GM12878 (cell line): ENCODE results near the gene HTRA3. TPM values are rescaled to one million over a fixed set of nuclear protein-coding genes. Genes with fewer than 3 reads are reported as not detected.

Source experiments
- ATAC-seq: fragments of 200-7000 bp; cut with Tn5 transposase; 3 replicates; pipeline ENCODE4 v1.9.1; 2020; ENCODE audit warnings: mild to moderate bottlenecking, moderate library complexity
- BruUV-seq: library from RNA; stranded (reverse); fragments of 400-500 nt; replicated peaks from 2 replicates; lab custom pipeline; 2021; lab: Mats Ljungman, UMichigan
- CTCF ChIA-PET: fragments of 300-600 bp; sonication (Branson Sonifier 250); formaldehyde crosslinking; extraction: SDS; loops from one replicate; lab custom pipeline; 2021; ENCODE audit warnings: inconsistent platforms; lab: Yijun Ruan, JAX
- POLR2A ChIA-PET: fragments of 350-600 bp; formaldehyde crosslinking; extraction: SDS; loops from one replicate; lab custom pipeline; 2021; ENCODE audit warnings: inconsistent platforms; lab: Charles Lee
- RAD21 ChIA-PET: fragments of 300-600 bp; sonication (Branson Sonifier 250); formaldehyde crosslinking; loops from one replicate; lab custom pipeline; 2023; ENCODE audit warnings: antibody characterized with exemption; ENCODE audit not compliant: unreplicated experiment; lab: Charles Lee
- SMC1A ChIA-PET: fragments of 300-600 bp; sonication (Branson Sonifier 250); formaldehyde crosslinking; loops from one replicate; lab custom pipeline; 2023; ENCODE audit not compliant: unreplicated experiment, uncharacterized antibody; lab: Charles Lee
- DNase-seq: peaks from one replicate; pipeline ENCODE4 v3.0.0-alpha.2; 2011; ENCODE audit warnings: low read depth, low spot score
- FAIRE-seq: peaks from 3 replicates; lab custom pipeline; 2011; peaks lifted over from hg19 to GRCh38; lab: Jason Lieb, UNC
- H2AFZ ChIP-seq: 2 replicates; pipeline ENCODE4 v1.6.0; 2011; ENCODE audit warnings: low read depth, low read length, control low read depth; ENCODE audit not compliant: control insufficient read depth
- H3K27ac ChIP-seq: 2 replicates; pipeline ENCODE4 v1.5.1; 2011; ENCODE audit warnings: control low read depth; ENCODE audit not compliant: control insufficient read depth, insufficient read depth
- H3K27me3 ChIP-seq, 2 experiments: replicated peaks in 1 of 2; 2 replicates each; pipeline versions ENCODE4 v1.6.0 to v1.6.1; 2011; ENCODE audit warnings: low read length in 1 of 2; ENCODE audit not compliant: control insufficient read depth in 2 of 2, insufficient read depth in 2 of 2
- H3K36me3 ChIP-seq, 2 experiments: 2 replicates each; pipeline ENCODE4 v1.5.1; 2011; ENCODE audit warnings: low read length in 1 of 2; ENCODE audit not compliant: control insufficient read depth in 2 of 2, insufficient read depth in 2 of 2
- H3K4me1 ChIP-seq: 2 replicates; pipeline ENCODE4 v1.6.1; 2011; ENCODE audit warnings: mild to moderate bottlenecking, low read length, moderate library complexity, mixed read lengths; ENCODE audit not compliant: control insufficient read depth, insufficient read depth
- H3K4me2 ChIP-seq: 2 replicates; pipeline ENCODE4 v1.6.0; 2011; ENCODE audit warnings: control low read depth; ENCODE audit not compliant: control insufficient read depth, insufficient read depth
- H3K4me3 ChIP-seq: fragments of 200-600 bp; sonication (generic); 2 replicates; pipeline ENCODE4 v1.5.1; 2016
- H3K79me2 ChIP-seq: 2 replicates; pipeline ENCODE4 v1.6.0; 2011; ENCODE audit warnings: low read length; ENCODE audit not compliant: control insufficient read depth, insufficient read depth
- H3K9ac ChIP-seq: 2 replicates; pipeline ENCODE4 v1.8.0; 2011; ENCODE audit warnings: low read length, control low read depth, mixed read lengths; ENCODE audit not compliant: control insufficient read depth, insufficient read depth
- H3K9me3 ChIP-seq: replicated peaks from 3 replicates; pipeline ENCODE4 v1.5.1; 2011; ENCODE audit warnings: mild to moderate bottlenecking, low read length; ENCODE audit not compliant: control insufficient read depth, insufficient read depth
- H4K20me1 ChIP-seq: 2 replicates; pipeline ENCODE4 v1.6.0; 2011; ENCODE audit not compliant: control insufficient read depth, insufficient read depth
- BMI1 ChIP-seq: fragments of 450-650 bp; IDR thresholded peaks from 2 replicates; pipeline ENCODE4 v1.6.1; 2016; ENCODE audit warnings: mild to moderate bottlenecking, moderate library complexity, borderline replicate concordance
- IRF3 ChIP-seq: fragments of 450-650 bp; IDR thresholded peaks from 2 replicates; pipeline ENCODE4 v1.6.1; 2014; ENCODE audit warnings: mild to moderate bottlenecking
- JUND ChIP-seq: IDR thresholded peaks from 2 replicates; pipeline ENCODE4 v1.6.1; 2012; ENCODE audit warnings: low read depth, mild to moderate bottlenecking, low read length, improper control_type of control experiment, moderate library complexity
- NFYB ChIP-seq: IDR thresholded peaks from 2 replicates; pipeline ENCODE4 v1.6.1; 2011; ENCODE audit warnings: low read depth, mild to moderate bottlenecking, low read length, improper control_type of control experiment, moderate library complexity; ENCODE audit not compliant: insufficient read depth
- PKNOX1 ChIP-seq: fragments of 450-650 bp; IDR thresholded peaks from 2 replicates; pipeline ENCODE4 v1.6.1; 2016; ENCODE audit warnings: mild to moderate bottlenecking
- RBBP5 ChIP-seq: fragments of 200-600 bp; sonication (generic); conservative IDR thresholded peaks from 2 replicates; pipeline ENCODE4 v1.6.1; 2016
- RCOR1 ChIP-seq: conservative IDR thresholded peaks from 2 replicates; pipeline ENCODE4 v1.6.1; 2012; ENCODE audit warnings: low read depth, low read length, improper control_type of control experiment
- SMAD1 ChIP-seq: fragments of 450-650 bp; IDR thresholded peaks from 2 replicates; pipeline ENCODE4 v1.6.1; 2018; ENCODE audit warnings: mild to moderate bottlenecking, low read depth; ENCODE audit not compliant: partially characterized antibody
- TCF12 ChIP-seq: IDR thresholded peaks from 2 replicates; pipeline ENCODE4 v1.6.1; 2011; ENCODE audit warnings: low read depth, mild to moderate bottlenecking, low read length
- whole genome bisulfite sequencing: methylation state at CpG from one replicate; pipeline ENCODE4 v1.1.6; 2016; ENCODE audit warnings: low lambda C conversion rate; ENCODE audit not compliant: insufficient replicate concordance, insufficient coverage; ENCODE audit errors: missing lambda C conversion rate; 5-methylcytosine and 5-hydroxymethylcytosine counted together
- in situ Hi-C: fragments of 300-500 bp; cut with MboI; formaldehyde crosslinking; loops from 9 replicates; pipeline ENCODE4 v1.14.3; 2018; ENCODE audit warnings: mixed read lengths
- intact Hi-C: fragments of 100-400 bp; cut with micrococcal nuclease; formaldehyde crosslinking; loops from one replicate; pipeline ENCODE4 v1.14.2; 2022; ENCODE audit not compliant: unreplicated experiment
- polyA plus RNA-seq, 11 experiments: library from polyadenylated mRNA; depleted of rRNA in 4 of 11; unstranded in 6 of 11; stranded (reverse) in 5 of 11; fragments of >200 nt; fragmentation: Nextera tagmentation in 4 of 11; fragmentation: Illumina TruSeq in 1 of 11; extraction: Ambion mirVana in 4 of 11; extraction: Trizol in 1 of 11; gene quantifications; 1 replicate in 1 of 11; 2 replicates in 10 of 11; pipeline versions ENCODE4 v1.2.1 to v1.2.3, GENCODE V29; 2011 to 2016; ENCODE audit warnings: inconsistent platforms in 2 of 11, missing spikeins in 2 of 11, low read depth in 1 of 11
- total RNA-seq, 4 experiments: library from RNA; depleted of rRNA in 3 of 4; stranded (reverse); fragments of >200 nt in 3 of 4; fragmentation: Illumina TruSeq in 1 of 4; extraction: Trizol in 1 of 4; gene quantifications; 2 replicates each; pipeline versions ENCODE4 v1.2.1 to v1.2.3, GENCODE V29; 2013 to 2021

The HTRA3 gene
- total and polyA plus RNA-seq, 10 of the 15 experiments (the other 5 are each of a cell fraction or from before 2014, with no cell fraction given), result 0.04 to 1.2 (median 0.08) TPM; not detected in 7

- in situ Hi-C loops, result no loop called here
- ATAC-seq (no peak), FAIRE-seq (no peak), DNase-seq (no peak)
- ChIA-PET POLR2A (no interaction called here), RAD21 (interaction anchor here (1.9 kb wide), 1 partner anchor 60 kb away, joined by 5 read pairs; no protein-coding TSS in a partner anchor), CTCF (interaction anchor here (1.0 to 2.9 kb wide), 2 partner anchors 35 to 60 kb away, joined by 4 to 16 read pairs; no protein-coding TSS in a partner anchor), SMC1A (interaction anchor here (1.3 to 1.4 kb wide), 2 partner anchors 11 to 60 kb away, joined by 3 to 4 read pairs; no protein-coding TSS in a partner anchor)
- Histone ChIP-seq H2AFZ (no peak overlapping the region), H3K27ac (no peak overlapping the region), H3K9me3 (no peaks in the 10 kb centered on the region), H3K4me1 (peaks cover 3% of the 10 kb centered on the region), H3K36me3 (peaks cover 9 to 24% of the 10 kb centered on the region in 2 experiments), H3K4me3 (no peak overlapping the region), H4K20me1 (no peaks in the 10 kb centered on the region), H3K27me3 (no peaks in the 10 kb centered on the region), H3K4me2 (no peak overlapping the region), H3K79me2 (no peaks in the 10 kb centered on the region; the same call in 1 of the 2 replicates), H3K9ac (no peak overlapping the region)
- BruUV-seq, result no TSS peak
- intact Hi-C loops, result no loop called here
- WGBS, result 82% methylated on average over 22 of the region's 24 CpGs
- TF ChIP-seq IRF3, result no peak
- TF ChIP-seq BMI1, result no peak
- TF ChIP-seq JUND, result no peak
- TF ChIP-seq PKNOX1, result no peak
- no peak for TF ChIP-seq RCOR1
- no peak for TF ChIP-seq RBBP5
- TF ChIP-seq SMAD1, result no peak
- TF ChIP-seq NFYB, result no peak
- no peak for TF ChIP-seq TCF12
These were observed 33.2 kb upstream of the HTRA3 start for GRCh38 chr4:8236106-8236919.
